ENCODE data around the gene GMDS. TPM values are rescaled to one million over a fixed set of nuclear protein-coding genes. Genes with fewer than 3 reads are reported as not detected.

The GMDS gene
- total and polyA plus RNA-seq, 2 donors (not counting 3 experiments of a cell fraction or from before 2014, with no cell fraction given): 9.8 to 23.5 TPM

GRCh38 chr6:1942834-1943233 is 302.6 kb downstream of the GMDS start:
- Histone ChIP-seq H3K4me3 (replicated peaks in 1 of 3; ENCODE audit: insufficient read depth in 1 of 3, low read depth in 1 of 3, low read length in 3 of 3) (no peak overlapping the region), H3K9ac (replicated peaks; ENCODE audit: extremely low read depth, insufficient read depth, low read length) (no peak overlapping the region), H3K27me3 (ENCODE audit: control insufficient read depth in 2 of 2, insufficient read depth in 2 of 2, low read length in 2 of 2) (no peaks in the 10 kb centered on the region), H3K79me2 (ENCODE audit: control insufficient read depth, insufficient read depth, low read length) (no peaks in the 10 kb centered on the region), H4K20me1 (replicated peaks; ENCODE audit: control insufficient read depth, extremely low read depth, insufficient read depth, low read length) (no peaks in the 10 kb centered on the region), H3K9me3 (replicated peaks; ENCODE audit: control insufficient read depth, insufficient read depth, low read length) (no peaks in the 10 kb centered on the region), H3K9me1 (replicated peaks; ENCODE audit: control insufficient read depth, extremely low read depth, insufficient read depth, low read length) (no peaks in the 10 kb centered on the region), H2AFZ (ENCODE audit: low read depth, low read length) (no peak overlapping the region), H3K36me3 (ENCODE audit: control insufficient read depth in 2 of 2, extremely low read depth in 1 of 2, insufficient read depth in 2 of 2, low read length in 2 of 2) (no peaks in the 10 kb centered on the region), H3K27ac (ENCODE audit: insufficient read depth, low read depth, low read length) (no peak overlapping the region), H3K4me1 (ENCODE audit: control insufficient read depth, extremely low read depth, insufficient read depth, low read length) (no peaks in the 10 kb centered on the region), H3K4me2 (ENCODE audit: insufficient read depth, low read length) (no peak overlapping the region)
- BruUV-seq (replicated peaks): no TSS peak
- dilution Hi-C loops (cut with MboI; ENCODE audit: extremely low pct_ligation_motif_present, low sequenced_read_pairs) (no loop called here), intact Hi-C loops (cut with micrococcal nuclease) (no loop called here)
- DNase-seq (ENCODE audit: low read depth, low spot score) (no peak), FAIRE-seq (no peak)
- ChIA-PET CTCF (interaction anchor here (1.0 to 1.4 kb wide), 2 partner anchors 9 to 117 kb away, joined by 4 read pairs; no protein-coding TSS in a partner anchor), POLR2A (no interaction called here)
- TF ChIP-seq MYC (IDR thresholded peaks at IDR 0.05; ENCODE audit: low read depth, low read length) (no peak), MAX (IDR thresholded peaks at IDR 0.05; ENCODE audit: insufficient read depth, insufficient read length) (no peak), JUN (IDR thresholded peaks at IDR 0.05; ENCODE audit: borderline replicate concordance, insufficient read depth, insufficient read length, low read depth) (no peak), POLR2AphosphoS5 (IDR thresholded peaks at IDR 0.05; ENCODE audit: insufficient read depth, low read depth, low read length) (no peak), FOS (IDR thresholded peaks at IDR 0.05; ENCODE audit: borderline replicate concordance, insufficient read depth, low read length) (no peak), POLR2A (IDR thresholded peaks at IDR 0.05; ENCODE audit: low read depth, low read length) (no peak)
- TF ChIP-seq, protein P1, sequence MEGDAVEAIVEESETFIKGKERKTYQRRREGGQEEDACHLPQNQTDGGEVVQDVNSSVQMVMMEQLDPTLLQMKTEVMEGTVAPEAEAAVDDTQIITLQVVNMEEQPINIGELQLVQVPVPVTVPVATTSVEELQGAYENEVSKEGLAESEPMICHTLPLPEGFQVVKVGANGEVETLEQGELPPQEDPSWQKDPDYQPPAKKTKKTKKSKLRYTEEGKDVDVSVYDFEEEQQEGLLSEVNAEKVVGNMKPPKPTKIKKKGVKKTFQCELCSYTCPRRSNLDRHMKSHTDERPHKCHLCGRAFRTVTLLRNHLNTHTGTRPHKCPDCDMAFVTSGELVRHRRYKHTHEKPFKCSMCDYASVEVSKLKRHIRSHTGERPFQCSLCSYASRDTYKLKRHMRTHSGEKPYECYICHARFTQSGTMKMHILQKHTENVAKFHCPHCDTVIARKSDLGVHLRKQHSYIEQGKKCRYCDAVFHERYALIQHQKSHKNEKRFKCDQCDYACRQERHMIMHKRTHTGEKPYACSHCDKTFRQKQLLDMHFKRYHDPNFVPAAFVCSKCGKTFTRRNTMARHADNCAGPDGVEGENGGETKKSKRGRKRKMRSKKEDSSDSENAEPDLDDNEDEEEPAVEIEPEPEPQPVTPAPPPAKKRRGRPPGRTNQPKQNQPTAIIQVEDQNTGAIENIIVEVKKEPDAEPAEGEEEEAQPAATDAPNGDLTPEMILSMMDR (IDR thresholded peaks at IDR 0.05; ENCODE audit: extremely low read depth in 1 of 2, insufficient read depth in 1 of 2, low read depth in 1 of 2, low read length in 2 of 2): no peak

All from endothelial cell of umbilical vein (primary cell).